Chondrocyte (in vitro differentiated cells): ENCODE results near the gene GPM6B. TPM values are rescaled to one million over a fixed set of nuclear protein-coding genes. Genes with fewer than 3 reads are reported as not detected.
A peak's percentile ranks its signal among the peaks of the same experiment; 100 is the strongest.
"Not testable (repeated sequence)": the region's sequence is repeated elsewhere in the genome, so short reads cannot be mapped to it uniquely, and the experiment has no call there.

ENCODE experiments used
- DNase-seq: peaks from one replicate; pipeline ENCODE4 v3.0.0; 2021; ENCODE audit warnings: mixed read lengths, low spot score
- H3K27ac Mint-ChIP-seq: one replicate; pipeline ENCODE4 v1.8.0; 2021; ENCODE audit warnings: mild to moderate bottlenecking, moderate library complexity, mixed read lengths; ENCODE audit not compliant: unreplicated experiment
- H3K27me3 Mint-ChIP-seq: 2 replicates; pipeline ENCODE4 v1.8.0; 2021; ENCODE audit warnings: low read depth, mixed read lengths
- H3K36me3 Mint-ChIP-seq: 2 replicates; pipeline ENCODE4 v1.8.0; 2021; ENCODE audit warnings: low read depth, mixed read lengths
- H3K4me1 Mint-ChIP-seq: 2 replicates; pipeline ENCODE4 v1.8.0; 2021; ENCODE audit warnings: low read depth, mild to moderate bottlenecking, mixed read lengths
- H3K4me3 Mint-ChIP-seq: one replicate; pipeline ENCODE4 v1.8.0; 2021; ENCODE audit warnings: mild to moderate bottlenecking, moderate library complexity, mixed read lengths; ENCODE audit not compliant: unreplicated experiment
- H3K9me3 Mint-ChIP-seq: 2 replicates; pipeline ENCODE4 v1.8.0; 2021; ENCODE audit warnings: low read depth, mixed read lengths
- total RNA-seq: library from RNA; stranded (reverse); gene quantifications from 3 replicates; pipeline ENCODE4 v1.2.1, GENCODE V29; 2021
- TF ChIP-seq, protein P1 (sequence below): fragments of 200-600 bp; sonication (generic); IDR thresholded peaks from 2 replicates; pipeline ENCODE4 v1.5.0; 2021; ENCODE audit warnings: antibody characterized with exemption, mild to moderate bottlenecking, moderate library complexity

GPM6B gene
- total RNA-seq, 1 donor from 2014 or later: 28.8 TPM

DNA sequence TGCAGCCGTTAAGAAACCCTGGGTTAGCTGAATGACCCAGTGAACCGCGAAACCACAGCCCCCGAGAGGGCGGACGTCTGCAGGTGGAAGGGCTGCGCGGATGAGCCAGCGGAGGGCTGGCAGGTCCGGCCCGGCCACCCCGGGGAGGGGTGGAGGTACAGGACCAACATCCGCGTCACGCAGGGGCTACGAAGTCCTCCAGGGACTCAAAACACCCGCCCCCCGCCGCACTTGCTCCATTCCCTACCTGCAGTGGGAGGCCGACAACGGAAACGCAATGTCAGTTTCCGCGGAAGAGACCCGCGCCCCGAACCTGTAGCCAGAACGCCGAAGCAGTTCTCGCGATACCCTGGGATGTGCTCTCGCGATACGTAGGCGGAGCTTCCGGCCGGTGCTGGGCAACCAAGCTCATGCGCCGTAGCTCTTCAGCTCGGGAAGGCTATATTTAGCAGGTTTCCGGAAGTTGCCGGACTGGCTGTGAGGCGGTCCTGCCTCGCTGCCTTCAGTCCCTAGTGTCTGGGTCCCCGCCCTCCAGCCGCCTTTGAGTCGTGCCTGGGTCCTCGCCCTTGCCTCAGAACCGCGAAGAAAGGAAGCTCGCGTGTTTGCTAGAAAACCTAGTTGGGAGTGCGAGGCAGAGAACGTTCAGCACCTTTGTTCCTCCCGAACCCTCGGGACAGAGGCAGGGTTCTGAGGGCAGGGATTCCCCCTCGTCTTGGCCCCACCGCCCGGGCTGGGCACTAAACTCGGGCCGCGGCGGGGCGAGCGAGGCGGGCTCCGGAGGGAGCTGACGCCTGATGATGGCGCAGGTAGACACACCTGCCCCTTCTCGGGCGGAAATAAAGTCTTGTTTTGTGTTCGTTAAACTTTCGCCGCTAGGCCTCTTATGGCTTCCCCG lies 82.4 kb downstream of the GPM6B start, which contains the start of the genes OFD1 and TRAPPC2:
Gene OFD1, plus strand, starts transcription at position 471 of the 895 bp plus-strand sequence. Its CDS starts 324 bp downstream, at position 795.
Gene TRAPPC2, minus strand, starts transcription at position 343 of the 895 bp plus-strand sequence. CDS start 14,657 bp downstream, outside the sequence.
- H3K36me3 Mint-ChIP-seq: peaks cover 4% of the 10 kb centered on the region
- no peaks in the 10 kb centered on the region for H3K27me3 Mint-ChIP-seq
- peaks cover 24% of the 10 kb centered on the region for H3K4me1 Mint-ChIP-seq
- H3K9me3 Mint-ChIP-seq: peaks cover 8% of the 10 kb centered on the region
- H3K4me3 Mint-ChIP-seq: peak within 1 kb of the TSS; percentile 77
- TF ChIP-seq, protein P1, sequence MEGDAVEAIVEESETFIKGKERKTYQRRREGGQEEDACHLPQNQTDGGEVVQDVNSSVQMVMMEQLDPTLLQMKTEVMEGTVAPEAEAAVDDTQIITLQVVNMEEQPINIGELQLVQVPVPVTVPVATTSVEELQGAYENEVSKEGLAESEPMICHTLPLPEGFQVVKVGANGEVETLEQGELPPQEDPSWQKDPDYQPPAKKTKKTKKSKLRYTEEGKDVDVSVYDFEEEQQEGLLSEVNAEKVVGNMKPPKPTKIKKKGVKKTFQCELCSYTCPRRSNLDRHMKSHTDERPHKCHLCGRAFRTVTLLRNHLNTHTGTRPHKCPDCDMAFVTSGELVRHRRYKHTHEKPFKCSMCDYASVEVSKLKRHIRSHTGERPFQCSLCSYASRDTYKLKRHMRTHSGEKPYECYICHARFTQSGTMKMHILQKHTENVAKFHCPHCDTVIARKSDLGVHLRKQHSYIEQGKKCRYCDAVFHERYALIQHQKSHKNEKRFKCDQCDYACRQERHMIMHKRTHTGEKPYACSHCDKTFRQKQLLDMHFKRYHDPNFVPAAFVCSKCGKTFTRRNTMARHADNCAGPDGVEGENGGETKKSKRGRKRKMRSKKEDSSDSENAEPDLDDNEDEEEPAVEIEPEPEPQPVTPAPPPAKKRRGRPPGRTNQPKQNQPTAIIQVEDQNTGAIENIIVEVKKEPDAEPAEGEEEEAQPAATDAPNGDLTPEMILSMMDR: peak; percentile 14
- peak; percentile 92 for DNase-seq
- H3K27ac Mint-ChIP-seq: peak within 1 kb of the TSS; percentile 92

DNA sequence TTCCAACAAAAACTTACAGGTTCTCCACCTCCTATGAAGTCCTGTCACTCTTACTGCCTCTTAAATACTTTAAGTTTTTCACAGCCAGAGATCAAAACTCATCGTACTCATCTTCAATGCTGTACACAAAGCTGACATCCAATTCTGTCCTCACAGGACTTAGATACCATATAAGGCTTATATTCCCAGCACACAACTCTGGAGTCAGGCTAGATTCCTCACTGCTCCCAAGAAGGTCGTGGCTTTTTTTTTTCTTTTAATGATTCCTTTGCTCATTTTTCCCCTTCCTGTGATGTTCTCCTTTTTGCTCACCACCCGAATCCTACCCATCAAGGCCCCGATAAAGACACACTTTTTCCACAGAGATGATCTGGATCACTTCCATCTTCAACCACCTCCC lies 83.4 kb downstream of the GPM6B start:
- no peak for DNase-seq
- Mint-ChIP-seq H3K9me3 (peaks cover 11% of the 10 kb centered on the region), H3K36me3 (peaks cover 4% of the 10 kb centered on the region), H3K4me3 (peak overlapping the region; percentile 77), H3K27ac (peak overlapping the region; percentile 92), H3K27me3 (no peaks in the 10 kb centered on the region), H3K4me1 (peaks cover 24% of the 10 kb centered on the region)
- TF ChIP-seq, protein P1: no peak

DNA sequence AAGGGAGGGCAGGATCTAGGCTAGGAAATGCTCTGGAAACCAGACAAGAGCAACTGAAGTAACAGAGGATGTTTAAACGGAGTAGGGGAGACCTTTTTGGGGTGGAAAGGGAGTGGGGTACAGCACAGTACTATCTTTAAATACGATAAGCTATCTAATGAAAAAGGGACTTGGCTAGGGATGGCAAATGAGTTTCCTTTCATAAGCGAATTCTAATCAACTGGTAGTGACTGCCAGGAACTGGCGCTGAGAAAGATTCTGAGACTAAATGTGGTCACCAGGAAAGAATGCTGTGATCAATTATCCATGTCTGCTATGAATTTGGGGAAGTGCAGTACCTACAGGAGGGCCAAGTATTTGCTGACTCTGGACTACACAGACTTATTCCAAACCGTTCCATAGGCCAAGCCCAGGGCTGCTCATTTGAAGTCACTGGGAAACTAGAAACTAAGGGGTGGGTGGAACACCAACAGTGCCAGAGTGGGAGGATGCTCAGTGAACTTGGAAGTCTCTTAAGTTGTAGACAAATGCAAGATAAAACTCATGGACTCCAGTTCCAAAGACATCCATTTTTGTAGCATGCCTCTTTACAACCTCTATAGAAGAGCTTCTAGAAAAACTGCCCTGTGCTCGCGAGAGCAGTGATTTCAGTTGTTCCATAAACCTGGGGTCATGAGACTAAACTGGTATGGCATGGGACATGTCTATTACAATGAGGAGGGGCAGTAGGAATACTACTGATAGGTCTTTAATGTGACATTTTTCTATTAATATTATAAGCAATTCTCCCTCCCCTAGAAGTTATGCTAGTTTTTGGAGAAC lies 84.4 kb downstream of the GPM6B start:
- Mint-ChIP-seq H3K4me3 (no peak overlapping the region), H3K4me1 (peaks cover 24% of the 10 kb centered on the region), H3K9me3 (peaks cover 14% of the 10 kb centered on the region), H3K27ac (peak overlapping the region; percentile 23), H3K36me3 (peaks cover 4% of the 10 kb centered on the region), H3K27me3 (no peaks in the 10 kb centered on the region)
- no peak for DNase-seq
- TF ChIP-seq, protein P1: no peak

DNA sequence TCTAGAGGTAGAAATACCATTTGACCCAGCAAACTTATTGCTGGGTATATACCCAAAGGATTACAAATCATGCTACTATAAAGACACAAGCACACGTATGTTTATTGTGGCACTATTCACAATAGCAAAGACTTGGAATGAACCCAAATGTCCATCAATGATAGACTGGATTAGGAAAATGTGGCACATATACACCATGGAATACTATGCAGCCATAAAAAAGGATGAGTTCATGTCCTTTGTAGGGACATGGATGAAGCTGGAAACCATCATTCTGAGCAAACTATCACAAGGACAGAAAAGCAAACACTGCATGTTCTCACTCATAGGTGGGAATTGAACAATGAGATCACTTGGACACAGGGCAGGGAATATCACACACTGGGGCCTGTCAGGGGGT lies 86.4 kb downstream of the GPM6B start:
- DNase-seq, H3K27ac Mint-ChIP-seq, H3K36me3 Mint-ChIP-seq, H3K4me3 Mint-ChIP-seq, H3K27me3 Mint-ChIP-seq: not testable (repeated sequence)
- peaks cover 18% of the 10 kb centered on the region for H3K4me1 Mint-ChIP-seq
- H3K9me3 Mint-ChIP-seq: peaks cover 28% of the 10 kb centered on the region

DNA sequence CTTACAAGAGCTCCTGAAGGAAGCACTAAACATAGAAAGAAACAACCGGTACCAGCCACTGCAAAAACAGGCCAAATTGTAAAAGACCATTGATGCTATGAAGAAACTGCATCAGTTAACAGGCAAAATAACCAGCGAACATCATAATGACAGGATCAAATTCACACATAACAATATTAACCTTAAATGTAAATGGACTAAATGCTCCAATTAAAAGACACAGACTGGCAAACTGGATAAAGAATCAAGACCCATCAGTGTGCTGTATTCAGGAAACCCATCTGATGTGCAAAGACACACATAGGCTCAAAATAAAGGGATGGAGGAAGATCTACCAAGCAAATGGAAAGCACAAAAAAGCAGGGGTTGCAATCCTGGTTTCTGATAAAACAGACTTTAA lies 90.3 kb downstream of the GPM6B start:
- not testable (repeated sequence) for H3K4me3 Mint-ChIP-seq

DNA sequence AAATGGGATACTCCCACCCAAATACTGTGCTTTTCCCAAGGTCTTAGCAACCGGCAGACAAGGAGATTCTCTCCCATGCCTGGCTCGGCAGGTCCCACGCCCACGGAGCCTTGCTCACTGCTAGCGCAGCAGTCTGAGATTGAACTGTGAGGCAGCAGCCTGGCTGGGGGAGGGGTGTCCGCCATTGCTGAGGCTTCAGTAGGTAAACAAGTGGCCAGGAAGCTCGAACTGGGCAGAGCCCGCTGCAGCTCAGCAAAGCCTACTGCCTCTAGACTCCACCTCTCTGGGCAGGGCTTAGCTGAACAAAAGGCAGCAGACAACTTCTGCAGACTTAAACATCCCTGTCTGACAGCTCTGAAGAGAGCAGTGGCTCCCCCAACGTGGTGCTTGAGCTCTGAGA lies 92.0 kb downstream of the GPM6B start:
- H3K27me3 Mint-ChIP-seq, H3K4me3 Mint-ChIP-seq, H3K27ac Mint-ChIP-seq, DNase-seq: not testable (repeated sequence)
- Mint-ChIP-seq H3K4me1 (peaks cover 13% of the 10 kb centered on the region), H3K36me3 (peaks cover 11% of the 10 kb centered on the region), H3K9me3 (peaks cover 28% of the 10 kb centered on the region)

More for the DNA sequence above, 90.3 kb downstream of the GPM6B start:
- not testable (repeated sequence) for H3K27me3 Mint-ChIP-seq, H3K4me1 Mint-ChIP-seq, DNase-seq, H3K27ac Mint-ChIP-seq
- Mint-ChIP-seq H3K36me3 (peaks cover 10% of the 10 kb centered on the region), H3K9me3 (peaks cover 29% of the 10 kb centered on the region)
